ENCODE data around the gene NFATC3.

The NFATC3 gene

DNA sequence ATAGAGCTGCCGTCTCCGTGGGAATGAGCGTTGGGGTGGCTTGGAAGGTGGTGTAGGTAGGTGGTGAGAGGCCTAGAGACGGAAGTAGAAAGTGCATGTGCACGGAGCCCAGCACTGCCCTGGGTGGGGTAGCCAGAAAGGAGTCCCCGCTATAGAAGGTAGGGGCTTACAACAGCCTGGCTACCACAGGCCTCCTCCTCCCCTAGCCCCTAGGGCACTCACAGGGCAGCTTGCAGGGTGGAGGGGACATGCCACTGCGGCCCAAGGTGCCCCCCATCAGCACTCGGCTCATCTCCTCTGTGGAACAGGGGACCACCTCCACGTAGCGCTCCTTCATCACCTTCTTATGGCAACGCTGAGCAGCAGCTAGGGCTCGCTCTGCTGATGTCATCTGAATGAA is 145.8 kb downstream of the NFATC3 start:
- Histone ChIP-seq H3K4me3 (ENCODE audit: low read depth, low read length) (no peak overlapping the region), H3K9ac (ENCODE audit: low read depth, low read length) (no peak overlapping the region), H3K4me1 (ENCODE audit: control insufficient read depth, insufficient read depth, low read length) (peaks cover 9% of the 10 kb centered on the region), H3K9me3 (ENCODE audit: control insufficient read depth, insufficient read depth, low read length) (no peaks in the 10 kb centered on the region), H3K27me3 (ENCODE audit: control insufficient read depth, insufficient read depth, low read length) (no peaks in the 10 kb centered on the region), H3K36me3 (ENCODE audit: control insufficient read depth, insufficient read depth, low read length) (peaks cover 33% of the 10 kb centered on the region)

- H3K4me1 ChIP-seq (ENCODE audit: control insufficient read depth, insufficient read depth, low read length): peaks cover 9% of the 10 kb centered on the region
- no peaks in the 10 kb centered on the region for H3K9me3 ChIP-seq (ENCODE audit: control insufficient read depth, insufficient read depth, low read length)
- H3K36me3 ChIP-seq (ENCODE audit: control insufficient read depth, insufficient read depth, low read length): peaks cover 33% of the 10 kb centered on the region
- no peaks in the 10 kb centered on the region for H3K27me3 ChIP-seq (ENCODE audit: control insufficient read depth, insufficient read depth, low read length)
- no peak overlapping the region for H3K4me3 ChIP-seq (ENCODE audit: low read depth, low read length)
- H3K9ac ChIP-seq (ENCODE audit: low read depth, low read length): no peak overlapping the region
These were observed 146.4 kb downstream of the NFATC3 start for GRCh38 chr16:68231384-68232136.

GRCh38 chr16:68232335-68232734 is 147.2 kb downstream of the NFATC3 start:
- peaks cover 9% of the 10 kb centered on the region for H3K4me1 ChIP-seq (ENCODE audit: control insufficient read depth, insufficient read depth, low read length)

DNA sequence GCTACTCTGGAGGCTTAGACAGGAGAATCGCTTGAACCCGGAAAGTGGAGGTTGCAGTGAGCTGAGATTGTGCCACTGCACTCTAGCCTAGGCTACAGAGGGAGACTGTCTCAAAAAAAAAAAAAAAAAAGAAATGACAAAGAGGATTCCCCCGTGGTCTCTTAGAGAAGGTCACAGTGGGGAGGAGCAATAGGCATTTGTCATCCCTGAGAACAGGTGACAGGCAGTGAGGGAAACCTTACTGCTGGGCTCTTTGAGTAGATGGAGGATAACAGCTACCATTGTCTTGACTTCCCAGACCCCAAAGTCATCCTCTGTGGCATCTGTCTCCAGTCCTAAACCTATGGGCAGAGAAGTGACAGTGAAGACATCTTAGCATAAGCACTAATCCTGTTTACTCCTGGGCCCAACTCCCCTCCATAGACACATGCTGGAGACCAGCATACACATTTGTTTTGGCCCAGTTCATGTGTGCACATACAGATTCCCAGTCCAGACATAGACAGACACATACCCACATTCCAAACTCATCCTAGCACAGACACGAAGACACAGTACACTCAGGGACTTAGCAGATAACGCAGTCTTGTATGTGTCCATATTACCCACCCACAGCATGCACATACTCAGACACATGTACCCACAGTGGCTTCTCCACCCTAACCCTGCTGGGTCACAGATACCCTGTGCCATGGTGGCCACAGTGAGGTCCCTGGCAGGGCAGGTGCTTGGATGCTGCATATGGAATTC is 148.1 kb downstream of the NFATC3 start:
- Histone ChIP-seq H3K27me3 (ENCODE audit: control insufficient read depth, insufficient read depth, low read length) (no peaks in the 10 kb centered on the region), H3K9me3 (ENCODE audit: control insufficient read depth, insufficient read depth, low read length) (no peaks in the 10 kb centered on the region), H3K4me1 (ENCODE audit: control insufficient read depth, insufficient read depth, low read length) (peaks cover 9% of the 10 kb centered on the region), H3K4me3 (ENCODE audit: low read depth, low read length) (no peak overlapping the region), H3K36me3 (ENCODE audit: control insufficient read depth, insufficient read depth, low read length) (peaks cover 33% of the 10 kb centered on the region), H3K9ac (ENCODE audit: low read depth, low read length) (no peak overlapping the region)

More at GRCh38 chr16:68232335-68232734, 147.2 kb downstream of the NFATC3 start:
- Histone ChIP-seq H3K4me3 (ENCODE audit: low read depth, low read length) (no peak overlapping the region), H3K36me3 (ENCODE audit: control insufficient read depth, insufficient read depth, low read length) (peaks cover 33% of the 10 kb centered on the region), H3K9me3 (ENCODE audit: control insufficient read depth, insufficient read depth, low read length) (no peaks in the 10 kb centered on the region), H3K27me3 (ENCODE audit: control insufficient read depth, insufficient read depth, low read length) (no peaks in the 10 kb centered on the region), H3K9ac (ENCODE audit: low read depth, low read length) (no peak overlapping the region)

- H3K27me3 ChIP-seq (ENCODE audit: control insufficient read depth, insufficient read depth, low read length): peaks cover 1% of the 10 kb centered on the region
- no peak overlapping the region for H3K9ac ChIP-seq (ENCODE audit: low read depth, low read length)
- H3K9me3 ChIP-seq (ENCODE audit: control insufficient read depth, insufficient read depth, low read length): no peaks in the 10 kb centered on the region
- H3K4me3 ChIP-seq (ENCODE audit: low read depth, low read length): no peak overlapping the region
- H3K36me3 ChIP-seq (ENCODE audit: control insufficient read depth, insufficient read depth, low read length): peaks cover 33% of the 10 kb centered on the region
- H3K4me1 ChIP-seq (ENCODE audit: control insufficient read depth, insufficient read depth, low read length): peaks cover 9% of the 10 kb centered on the region
These were observed 148.6 kb downstream of the NFATC3 start for GRCh38 chr16:68233835-68234187.

GRCh38 chr16:68234188-68235107 is 149.3 kb downstream of the NFATC3 start:
- peaks cover 9% of the 10 kb centered on the region for H3K4me1 ChIP-seq (ENCODE audit: control insufficient read depth, insufficient read depth, low read length)
- peaks cover 33% of the 10 kb centered on the region for H3K36me3 ChIP-seq (ENCODE audit: control insufficient read depth, insufficient read depth, low read length)
- H3K9me3 ChIP-seq (ENCODE audit: control insufficient read depth, insufficient read depth, low read length): no peaks in the 10 kb centered on the region
- H3K4me3 ChIP-seq (ENCODE audit: low read depth, low read length): peak overlapping the region; percentile 91
- peak overlapping the region; percentile 81 for H3K9ac ChIP-seq (ENCODE audit: low read depth, low read length)
- H3K27me3 ChIP-seq (ENCODE audit: control insufficient read depth, insufficient read depth, low read length): peaks cover 3% of the 10 kb centered on the region

- Histone ChIP-seq H3K36me3 (ENCODE audit: control insufficient read depth, insufficient read depth, low read length) (peaks cover 28% of the 10 kb centered on the region), H3K4me3 (ENCODE audit: low read depth, low read length) (peak overlapping the region; percentile 91), H3K27me3 (ENCODE audit: control insufficient read depth, insufficient read depth, low read length) (peaks cover 3% of the 10 kb centered on the region), H3K9me3 (ENCODE audit: control insufficient read depth, insufficient read depth, low read length) (no peaks in the 10 kb centered on the region), H3K4me1 (ENCODE audit: control insufficient read depth, insufficient read depth, low read length) (peaks cover 9% of the 10 kb centered on the region), H3K9ac (ENCODE audit: low read depth, low read length) (peak overlapping the region; percentile 81)
These were observed 150.1 kb downstream of the NFATC3 start for GRCh38 chr16:68235108-68235886.

DNA sequence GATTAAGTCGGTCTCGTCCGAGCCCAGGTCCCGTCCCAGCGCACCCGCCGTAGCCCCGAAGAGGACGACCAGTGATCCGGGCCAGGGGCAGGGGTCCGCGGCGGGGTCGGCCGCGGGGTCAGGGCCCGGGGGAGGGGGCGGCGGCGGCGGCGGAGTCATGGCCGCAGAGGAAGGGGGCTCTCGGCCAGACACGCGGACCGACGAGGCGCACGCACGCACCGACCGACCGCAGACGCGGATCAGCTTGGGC is 150.6 kb downstream of the NFATC3 start, which contains the start of gene ESRP2:
Gene ESRP2 (minus strand): TSS at position 241 of the 250 bp plus-strand sequence. CDS start 82 bp downstream, at position 159.
- peak within 1 kb of the TSS; percentile 91 for H3K4me3 ChIP-seq (ENCODE audit: low read depth, low read length)
- peaks cover 3% of the 10 kb centered on the region for H3K27me3 ChIP-seq (ENCODE audit: control insufficient read depth, insufficient read depth, low read length)

GRCh38 chr16:68236137-68236825 is 151.1 kb downstream of the NFATC3 start:
- Histone ChIP-seq H3K36me3 (ENCODE audit: control insufficient read depth, insufficient read depth, low read length) (peaks cover 18% of the 10 kb centered on the region), H3K9ac (ENCODE audit: low read depth, low read length) (peak overlapping the region; percentile 81), H3K9me3 (ENCODE audit: control insufficient read depth, insufficient read depth, low read length) (no peaks in the 10 kb centered on the region), H3K27me3 (ENCODE audit: control insufficient read depth, insufficient read depth, low read length) (peaks cover 3% of the 10 kb centered on the region), H3K4me3 (ENCODE audit: low read depth, low read length) (peak overlapping the region; percentile 91), H3K4me1 (ENCODE audit: control insufficient read depth, insufficient read depth, low read length) (peaks cover 9% of the 10 kb centered on the region)

More for the DNA sequence above, 150.6 kb downstream of the NFATC3 start, which contains the start of gene ESRP2:
- Histone ChIP-seq H3K9ac (ENCODE audit: low read depth, low read length) (peak within 1 kb of the TSS; percentile 81), H3K9me3 (ENCODE audit: control insufficient read depth, insufficient read depth, low read length) (no peaks in the 10 kb centered on the region), H3K36me3 (ENCODE audit: control insufficient read depth, insufficient read depth, low read length) (peaks cover 23% of the 10 kb centered on the region), H3K4me1 (ENCODE audit: control insufficient read depth, insufficient read depth, low read length) (peaks cover 9% of the 10 kb centered on the region)

GRCh38 chr16:68236826-68237242 is 151.7 kb downstream of the NFATC3 start:
- no peaks in the 10 kb centered on the region for H3K9me3 ChIP-seq (ENCODE audit: control insufficient read depth, insufficient read depth, low read length)
- peak overlapping the region; percentile 81 for H3K9ac ChIP-seq (ENCODE audit: low read depth, low read length)
- H3K27me3 ChIP-seq (ENCODE audit: control insufficient read depth, insufficient read depth, low read length): peaks cover 3% of the 10 kb centered on the region
- H3K4me1 ChIP-seq (ENCODE audit: control insufficient read depth, insufficient read depth, low read length): peaks cover 9% of the 10 kb centered on the region
- H3K36me3 ChIP-seq (ENCODE audit: control insufficient read depth, insufficient read depth, low read length): peaks cover 12% of the 10 kb centered on the region
- H3K4me3 ChIP-seq (ENCODE audit: low read depth, low read length): peak overlapping the region; percentile 91

Data from iPS-15b (cell line).